ENCODE data around the gene IQCN.

Gene IQCN

GRCh38 chr19:18306888-18307260 lies 32.6 kb upstream of the IQCN start:
- peak; percentile 91 for DNase-seq (ENCODE audit: low spot score)

DNA sequence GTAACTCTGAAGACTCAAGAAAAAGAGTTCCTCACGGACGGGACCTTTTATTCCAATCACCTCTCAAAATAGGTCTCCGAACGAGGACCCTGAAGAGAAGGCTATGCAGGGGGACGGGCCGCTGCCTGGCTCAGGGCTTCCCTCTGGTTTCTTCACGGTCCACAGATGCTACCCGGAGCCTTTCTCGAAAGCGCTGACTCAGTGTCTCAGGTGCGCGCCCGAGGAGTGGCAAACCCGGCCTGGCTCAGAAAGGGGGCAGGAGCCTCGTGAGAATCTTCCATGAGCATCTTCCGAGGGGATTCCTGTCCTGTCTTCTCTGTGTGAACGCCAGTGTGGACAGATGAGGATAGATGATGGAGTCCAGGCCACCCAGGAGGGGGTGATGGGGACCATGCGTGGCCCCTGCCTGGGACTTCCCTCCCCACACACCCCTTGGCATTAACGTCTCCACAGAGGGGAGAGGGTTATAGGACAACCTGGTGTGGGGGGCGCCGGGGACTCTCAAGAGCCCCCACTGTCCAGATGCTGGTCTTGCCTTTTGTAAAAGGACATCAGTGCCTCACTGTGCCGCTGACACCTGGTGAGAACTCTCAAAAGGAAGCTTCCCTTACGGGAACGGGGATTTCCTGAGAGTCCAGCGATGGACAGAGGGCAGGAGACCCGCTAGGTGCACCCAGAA lies 32.1 kb upstream of the IQCN start:
- no peak for DNase-seq (ENCODE audit: low spot score)

DNA sequence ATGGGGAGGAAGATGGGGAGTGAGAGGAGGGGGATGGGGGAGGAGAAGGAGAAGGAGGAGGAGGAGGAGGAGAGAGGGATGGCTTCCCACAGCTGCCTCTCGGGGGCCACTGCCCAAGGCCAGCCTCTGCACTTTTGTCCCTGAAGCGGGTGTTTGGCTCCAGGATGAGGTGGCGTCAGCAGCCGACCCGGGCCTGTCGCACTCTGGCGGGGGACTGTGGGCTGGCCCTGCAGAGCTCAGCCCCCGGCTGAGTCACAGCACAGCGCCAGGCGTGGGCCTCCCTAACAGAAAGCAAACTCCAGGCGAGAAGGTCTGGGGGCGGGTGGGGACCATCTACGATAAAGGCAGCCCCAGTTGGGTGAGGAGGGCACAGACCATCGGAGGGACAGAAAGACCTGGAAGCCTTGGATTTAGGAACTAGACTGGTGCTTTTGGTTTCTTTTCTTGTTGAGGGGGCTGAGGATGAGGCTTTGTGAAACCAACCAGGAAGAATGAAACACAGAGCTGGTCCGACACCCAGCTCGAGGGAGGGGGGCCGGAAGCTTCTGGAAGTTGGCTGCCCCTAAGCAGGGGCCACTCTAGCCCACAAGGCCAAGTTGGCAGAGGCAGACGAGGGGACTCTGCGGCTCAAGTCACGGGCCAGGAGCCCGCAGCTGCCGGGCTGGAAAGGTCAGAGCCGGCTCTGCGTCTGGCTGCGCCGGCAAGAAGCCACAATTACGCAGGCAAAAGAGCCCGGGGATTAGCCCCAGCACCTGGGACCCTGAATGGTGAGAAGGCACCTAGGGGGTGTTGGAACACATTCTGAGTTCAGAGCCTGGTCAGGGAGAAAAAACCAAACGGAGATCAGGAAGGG lies 30.4 kb upstream of the IQCN start:
- no peak for DNase-seq (ENCODE audit: low spot score)

DNA sequence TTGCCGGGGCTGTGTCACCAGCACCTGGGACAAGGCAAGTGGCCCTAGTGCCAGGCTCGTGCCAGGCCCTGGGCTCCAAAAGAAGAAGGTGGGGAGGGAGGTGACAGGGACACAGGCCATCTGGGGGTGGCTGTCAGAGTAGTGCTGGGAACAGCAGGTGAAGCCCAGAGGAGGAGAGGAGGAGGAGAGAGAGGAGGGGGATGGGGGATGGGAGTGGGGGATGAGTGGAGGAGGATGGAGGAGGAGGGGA lies 29.9 kb upstream of the IQCN start:
- peak; percentile 57 for DNase-seq (ENCODE audit: low spot score)

GRCh38 chr19:18301718-18302111 lies 27.5 kb upstream of the IQCN start:
- DNase-seq (ENCODE audit: low spot score), result no peak

DNA sequence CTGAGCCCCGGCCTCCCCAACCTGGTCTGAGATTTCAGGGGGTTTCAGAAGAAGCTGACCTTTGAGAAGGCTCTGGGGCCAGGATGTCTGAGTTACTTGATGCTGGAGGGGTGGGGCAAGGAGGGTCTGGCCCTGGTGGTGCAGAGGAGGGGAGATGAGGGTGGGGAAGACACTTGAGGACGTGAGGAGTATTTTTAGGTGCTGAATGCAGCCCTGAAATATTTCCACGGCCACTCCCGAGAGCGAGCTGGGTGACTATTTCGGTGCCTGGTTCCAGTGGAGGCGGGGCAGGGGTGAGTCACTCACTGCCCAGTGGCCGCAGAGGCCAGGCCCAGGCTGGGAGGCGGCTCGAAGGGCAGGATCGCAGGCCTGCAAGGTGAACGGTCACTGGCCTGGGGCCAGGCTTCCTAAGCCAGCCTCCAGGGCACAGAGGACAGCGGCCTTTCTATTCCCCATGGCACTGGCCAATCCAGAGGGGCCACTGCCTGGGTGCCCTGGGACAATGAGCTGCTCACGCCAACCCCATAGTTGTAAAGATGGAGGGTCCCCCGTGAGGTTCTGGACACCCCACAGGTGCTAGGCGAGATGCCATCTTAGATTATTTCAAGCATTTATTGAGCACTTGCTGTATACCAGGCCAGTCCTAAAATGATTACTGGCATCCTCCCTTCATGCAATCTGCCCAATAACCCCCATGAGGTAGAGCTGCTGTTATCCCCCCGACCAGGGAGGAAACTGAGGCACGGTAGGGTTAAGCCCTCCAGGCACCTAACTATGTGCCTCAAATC lies 26.9 kb upstream of the IQCN start:
- no peak for DNase-seq (ENCODE audit: low spot score)

DNA sequence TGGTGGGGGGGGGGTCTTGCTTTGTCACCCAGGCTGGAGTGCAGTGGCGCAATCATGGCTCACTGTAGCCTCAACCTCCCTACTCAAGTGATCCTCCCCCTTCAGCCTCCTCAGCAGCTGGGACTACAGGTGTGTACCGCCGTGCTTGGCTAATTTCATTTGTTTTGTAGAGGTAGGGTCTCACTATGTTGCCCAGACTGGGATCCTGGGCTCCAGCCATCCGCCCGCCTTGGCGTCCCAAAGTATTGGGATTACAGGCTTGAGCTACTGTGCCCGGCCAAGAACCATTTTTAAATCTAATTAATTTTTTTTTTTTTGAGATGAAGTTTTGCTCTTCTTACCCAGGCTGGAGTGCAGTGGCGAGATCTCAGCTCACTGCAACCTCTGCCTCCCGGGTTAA lies 25.4 kb upstream of the IQCN start:
- no peak for DNase-seq (ENCODE audit: low spot score)

DNA sequence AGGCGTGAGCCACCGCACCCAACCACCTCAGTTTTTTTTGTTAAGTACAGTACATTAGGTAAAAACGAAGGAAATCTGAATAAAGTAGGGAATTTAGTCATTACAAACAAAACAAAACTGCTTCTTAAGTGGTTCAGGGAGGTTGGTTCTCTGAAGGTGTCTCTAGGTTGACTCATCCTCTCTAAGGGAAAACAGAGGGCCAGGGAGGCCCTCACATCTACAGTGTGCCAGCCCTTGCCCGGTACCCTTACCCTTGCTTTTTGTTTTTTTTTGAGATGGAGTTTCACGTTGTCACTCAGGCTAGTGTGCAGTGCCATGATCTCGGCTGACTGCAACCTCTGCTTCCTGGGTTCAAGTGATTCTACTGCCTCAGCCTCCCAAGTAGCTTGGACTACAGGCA lies 24.3 kb upstream of the IQCN start:
- no peak for DNase-seq (ENCODE audit: low spot score)

DNA sequence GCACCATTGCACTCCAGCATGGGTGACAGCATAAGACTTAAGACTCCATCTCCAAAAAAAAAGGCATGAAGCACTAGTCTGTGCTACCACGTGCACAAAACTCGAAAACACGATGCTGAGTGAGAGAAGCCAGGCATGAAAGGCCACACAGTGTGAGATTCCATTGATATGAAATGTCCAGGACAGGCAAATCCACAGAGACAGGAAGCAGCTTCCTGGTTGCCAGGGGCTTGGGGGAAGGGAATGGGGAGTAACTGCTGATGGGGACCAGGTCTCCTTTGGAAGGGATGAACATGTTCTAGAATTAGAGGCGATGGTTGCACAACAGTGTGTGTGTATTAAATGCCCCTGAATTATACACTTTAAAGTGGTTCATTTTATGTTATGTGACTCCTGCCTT lies 23.1 kb upstream of the IQCN start:
- no peak for DNase-seq (ENCODE audit: low spot score)

DNA sequence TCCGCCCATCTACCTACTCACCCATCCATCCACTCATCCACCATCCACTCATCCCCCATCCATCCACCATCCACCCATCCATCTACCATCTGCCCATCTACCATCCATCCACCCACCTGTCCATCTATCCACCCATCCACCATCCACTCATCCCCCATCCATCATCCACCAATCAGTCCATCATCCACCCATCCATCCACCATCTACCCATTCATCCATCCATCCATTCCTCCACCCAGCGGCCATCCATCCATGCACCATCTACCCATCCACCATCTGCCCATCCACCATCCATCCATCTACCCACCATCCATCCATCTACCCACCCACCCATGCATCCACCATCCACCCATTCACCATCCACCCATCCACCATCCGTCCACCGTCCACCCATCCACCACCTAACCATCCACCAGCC lies 20.8 kb upstream of the IQCN start:
- DNase-seq (ENCODE audit: low spot score), result no peak

DNA sequence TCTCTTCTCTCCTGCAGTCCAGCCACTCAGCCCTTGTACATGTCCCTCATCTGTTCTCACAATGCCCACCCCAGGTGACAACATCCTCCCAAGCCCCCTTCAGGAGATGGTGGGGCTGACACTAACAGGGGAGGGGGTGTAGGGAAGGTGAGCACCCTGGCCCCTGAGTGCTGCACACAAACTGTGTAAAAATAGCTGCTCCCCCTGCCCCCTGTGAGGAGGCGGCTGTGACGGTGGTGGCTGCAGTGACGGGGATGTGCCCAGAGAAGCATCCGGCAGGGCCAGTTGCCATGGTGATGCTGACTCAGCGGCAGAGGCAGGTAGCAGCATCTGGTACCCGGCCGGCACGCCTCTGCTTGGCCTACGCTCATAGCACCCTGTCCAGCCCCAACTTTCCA lies 20.2 kb upstream of the IQCN start:
- no peak for DNase-seq (ENCODE audit: low spot score)

DNA sequence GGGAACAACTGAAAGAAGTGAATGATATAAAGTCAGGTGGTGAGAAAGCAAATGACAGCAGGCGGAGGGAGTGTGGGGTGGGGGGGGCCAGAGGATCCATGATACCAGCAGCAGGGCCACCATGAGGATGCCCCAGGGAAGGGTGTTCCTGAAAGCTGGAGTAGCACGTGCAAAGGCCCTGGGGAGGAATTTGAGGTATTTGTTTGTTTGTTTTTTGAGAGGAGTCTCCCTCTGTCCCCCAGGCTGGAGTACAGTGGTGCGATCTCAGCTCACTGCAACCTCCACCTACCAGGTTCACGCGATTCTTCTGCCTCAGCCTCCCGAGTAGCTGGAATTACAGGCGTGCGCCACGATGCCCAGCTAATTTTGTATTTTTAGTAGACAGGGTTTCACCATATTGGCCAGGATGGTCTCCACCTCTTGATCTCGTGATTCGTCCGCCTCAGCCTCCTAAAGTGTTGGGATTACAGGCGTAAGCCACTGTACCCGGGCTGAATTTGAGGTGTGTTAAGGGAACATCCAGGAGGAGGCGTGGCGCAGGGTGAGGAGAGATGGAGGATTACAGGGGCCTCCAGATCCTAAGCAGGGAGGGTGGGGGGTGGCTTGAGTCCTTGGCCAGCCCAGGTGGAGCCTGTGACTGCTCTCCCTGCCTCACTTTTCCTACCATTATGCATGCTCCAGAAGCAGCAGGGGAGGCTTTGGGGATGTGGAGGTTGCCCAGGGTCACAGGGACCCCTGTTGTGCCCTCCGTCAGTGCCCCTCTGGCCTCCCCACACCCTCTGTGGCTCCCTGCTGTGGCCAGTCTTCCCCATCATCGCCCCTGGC lies 19.6 kb upstream of the IQCN start:
- DNase-seq (ENCODE audit: low spot score), result peak; percentile 50

DNA sequence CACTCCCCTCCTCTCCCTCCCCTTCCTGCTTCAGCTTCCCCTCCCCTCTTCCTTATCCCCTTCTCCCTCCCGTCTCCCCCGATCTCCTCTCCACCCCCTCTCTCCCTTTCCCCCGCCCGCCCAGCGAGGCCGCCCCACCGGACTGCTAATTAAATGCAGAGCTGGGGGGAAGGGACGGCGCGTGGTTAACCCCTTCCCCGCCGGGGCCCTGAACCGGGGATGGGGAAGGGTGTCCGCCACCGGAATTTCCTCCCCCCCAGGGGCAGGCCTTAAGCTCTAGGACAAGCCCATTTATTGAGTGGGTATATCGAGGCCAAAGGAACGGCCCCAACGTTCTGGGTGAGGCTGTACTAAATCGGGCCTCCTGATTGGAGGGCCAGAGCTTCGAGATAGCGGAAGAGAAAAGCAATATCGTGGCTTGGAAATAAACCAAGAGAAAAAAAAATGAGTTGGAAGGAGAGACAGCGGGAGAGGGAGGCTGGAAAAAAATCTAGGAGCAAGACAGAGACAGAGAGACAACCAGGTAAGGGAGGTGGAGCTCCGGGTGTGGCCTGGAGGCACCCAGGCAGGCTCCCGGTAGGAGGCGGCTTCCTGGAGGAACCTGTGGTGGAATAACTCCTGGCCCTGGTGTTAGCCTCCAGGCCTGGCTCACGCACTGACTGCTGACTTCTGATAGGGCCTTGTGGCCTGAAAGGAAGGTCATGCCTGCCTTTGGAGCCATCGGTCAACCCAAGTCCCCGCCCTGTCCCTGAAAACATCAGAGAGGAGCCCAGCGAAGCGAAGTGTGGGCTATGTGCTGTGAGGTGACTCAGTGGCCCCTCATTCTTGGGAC lies 18.8 kb upstream of the IQCN start:
- peak; percentile 86 for DNase-seq (ENCODE audit: low spot score)

DNA sequence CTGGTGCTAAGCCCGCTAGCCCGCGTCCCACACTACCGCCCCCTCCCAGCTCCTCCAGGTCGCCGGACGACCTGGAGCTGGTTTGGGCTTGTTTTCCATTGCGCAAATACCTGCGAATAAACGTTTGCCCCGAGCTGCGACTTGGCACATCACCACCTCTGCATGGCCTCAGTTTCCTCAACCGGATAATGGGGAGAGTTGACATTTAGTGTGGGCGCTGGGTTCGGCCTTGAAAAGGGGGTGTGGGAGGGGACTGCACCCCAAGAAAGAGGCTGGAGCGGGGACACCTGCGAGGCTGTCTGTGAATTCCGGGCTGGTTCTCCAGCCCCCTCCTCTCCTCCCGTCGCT lies 18.2 kb upstream of the IQCN start:
- peak; percentile 59 for DNase-seq (ENCODE audit: low spot score)

DNA sequence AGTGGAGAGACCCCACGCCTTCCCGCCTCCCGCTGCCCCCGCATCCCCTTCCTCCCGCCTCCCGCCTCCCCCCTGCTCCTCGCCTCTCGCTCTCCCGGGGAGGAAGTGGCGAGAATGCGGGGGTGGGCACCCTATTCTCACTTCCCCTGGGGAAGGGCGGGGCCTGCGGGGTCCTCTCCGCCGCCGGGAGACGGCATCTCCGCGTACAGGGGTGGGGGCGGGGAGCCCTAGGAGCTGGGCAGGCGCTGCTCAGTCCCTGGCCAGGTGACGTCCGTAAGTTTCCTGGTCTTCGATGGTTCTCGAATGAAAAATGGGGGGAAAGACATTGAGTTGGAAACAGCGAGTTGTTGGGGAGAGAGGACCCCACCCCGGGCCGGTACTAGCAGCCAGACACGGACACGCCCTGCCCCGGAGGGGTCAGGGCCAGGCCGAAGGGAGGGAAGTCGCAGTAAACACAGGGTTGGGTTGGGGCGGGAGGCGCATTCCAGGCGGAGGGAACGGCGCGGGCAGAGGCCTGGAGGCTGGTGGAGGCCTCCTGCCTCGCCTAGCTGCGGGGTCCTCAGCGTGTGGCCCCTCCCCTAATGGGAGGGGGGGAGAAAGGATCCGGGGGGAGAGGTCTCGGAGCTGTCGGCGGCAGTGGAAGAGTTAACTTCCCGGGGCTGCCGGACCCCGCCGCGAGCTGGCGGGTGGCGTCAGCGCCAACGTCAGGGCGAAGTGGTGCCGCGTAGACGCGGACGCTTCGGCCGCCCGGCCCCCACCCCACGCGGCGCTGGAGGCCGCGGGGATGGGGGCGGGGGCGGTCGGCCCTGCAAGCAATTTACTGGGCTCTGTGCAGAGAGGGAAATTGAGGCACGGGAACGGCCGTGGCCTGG lies 17.6 kb upstream of the IQCN start:
- peak; percentile 80 for DNase-seq (ENCODE audit: low spot score)

GRCh38 chr19:18291019-18291524 lies 16.8 kb upstream of the IQCN start:
- DNase-seq (ENCODE audit: low spot score), result no peak

DNA sequence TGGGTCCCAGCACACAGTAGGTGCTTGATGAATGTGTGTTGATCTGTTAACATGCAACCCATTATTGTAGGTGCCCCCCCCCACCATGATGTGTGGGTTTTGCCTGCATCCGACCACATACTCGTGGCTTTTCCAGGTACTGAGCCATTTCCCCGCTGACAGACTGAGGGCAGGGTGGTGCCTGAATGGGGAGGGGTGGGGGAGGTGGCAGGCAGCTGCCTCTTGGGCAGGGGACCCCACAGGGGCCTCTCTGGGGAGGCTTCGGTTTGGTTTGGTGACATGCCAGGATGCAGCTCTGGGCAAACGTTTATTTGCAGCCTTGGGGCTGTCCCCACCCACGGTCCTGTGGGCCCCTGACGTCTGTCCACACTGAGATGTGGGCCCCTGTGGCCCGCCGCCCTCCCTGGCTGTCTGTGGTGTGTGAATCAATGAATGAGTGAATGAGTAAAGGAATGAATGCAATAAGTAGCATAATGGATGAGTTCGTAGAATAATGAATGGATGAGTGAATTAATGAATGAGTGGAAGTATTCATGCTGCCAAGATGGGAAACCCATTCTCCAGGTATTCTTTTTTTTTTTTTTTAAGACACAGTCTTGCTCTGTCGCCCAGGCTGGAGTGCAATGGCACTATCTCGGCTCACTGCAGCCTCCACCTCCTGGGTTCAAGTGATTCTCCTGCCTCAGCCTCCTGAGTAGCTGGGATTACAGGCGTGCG lies 16.2 kb upstream of the IQCN start:
- no peak for DNase-seq (ENCODE audit: low spot score)

DNA sequence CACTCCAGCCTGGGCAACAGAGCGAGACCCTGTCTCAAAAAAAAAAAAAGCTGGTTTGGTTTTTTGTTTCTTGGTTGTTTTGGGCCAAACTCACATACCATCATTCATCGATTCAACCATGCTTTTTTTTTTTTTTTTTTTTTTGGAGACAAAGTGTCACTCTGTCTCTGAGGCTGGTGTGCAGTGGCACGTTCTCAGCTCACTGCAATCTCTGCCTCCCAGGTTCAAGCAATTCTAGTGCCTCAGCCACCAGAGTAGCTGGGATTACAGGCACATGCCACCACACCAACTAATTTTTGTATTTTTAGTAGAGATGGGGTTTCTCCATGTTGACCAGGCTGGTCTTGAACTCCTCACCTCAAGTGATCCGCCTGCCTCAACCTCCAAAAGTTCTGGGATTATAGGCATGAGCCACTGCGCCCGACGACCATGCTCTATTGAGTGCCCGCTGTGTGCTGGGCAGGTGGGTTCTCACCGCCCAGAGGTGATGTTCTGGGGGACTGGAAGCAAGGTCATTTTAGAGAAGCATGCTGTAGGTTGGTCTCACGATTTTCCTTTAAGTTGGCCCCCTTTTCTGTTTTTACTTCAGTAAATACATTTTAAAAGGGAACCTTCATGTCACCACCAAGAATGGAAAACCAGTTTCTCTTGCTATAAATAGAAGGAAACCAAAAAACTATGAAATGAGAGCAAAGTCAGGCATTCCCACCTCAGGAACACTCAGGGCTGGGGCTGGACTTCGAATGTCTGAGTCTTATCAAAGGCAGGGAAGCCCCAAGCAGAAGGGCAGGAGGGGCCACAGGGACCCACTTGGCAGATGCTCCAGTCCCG lies 15.4 kb upstream of the IQCN start:
- no peak for DNase-seq (ENCODE audit: low spot score)

Data from cerebellar cortex (tissue), 1 donor.